Right lobe of liver (tissue), 6 donors: Measurements from ENCODE around the gene SLC28A1. TPM values are rescaled to one million over a fixed set of nuclear protein-coding genes. Genes with fewer than 3 reads are reported as not detected.

Experiments
- ATAC-seq, 4 donors: fragments of 200-7000 bp; cut with Tn5 transposase; one replicate each; pipeline ENCODE4 v1.9.1; 2020; ENCODE audit warnings: mild to moderate bottlenecking in 4 of 4, moderate library complexity in 4 of 4
- DNase-seq, 3 donors: peaks; one replicate each; pipeline ENCODE4 v3.0.0-alpha.2; 2020
- H3K27ac ChIP-seq, 3 donors: fragments of 200-600 bp; one replicate each; pipeline ENCODE4 v1.8.0; 2022
- H3K27me3 ChIP-seq, 2 donors: fragments of 200-600 bp; one replicate each; pipeline ENCODE4 v1.8.0; 2022
- H3K36me3 ChIP-seq, 4 donors: fragments of 200-600 bp; sonication (generic) in 1 of 4; one replicate each; pipeline versions ENCODE4 v1.5.1 to v1.8.0; 2017 to 2022; ENCODE audit warnings: control low read depth in 1 of 4
- H3K4me1 ChIP-seq, 4 donors: fragments of 200-600 bp; sonication (generic) in 1 of 4; one replicate each; pipeline versions ENCODE4 v1.5.1 to v1.8.0; 2017 to 2022; ENCODE audit warnings: control low read depth in 1 of 4
- H3K4me3 ChIP-seq, 3 donors: fragments of 200-600 bp; one replicate each; pipeline ENCODE4 v1.8.0; 2022
- H3K9me3 ChIP-seq, 4 donors: fragments of 200-600 bp; sonication (generic) in 1 of 4; one replicate each; pipeline versions ENCODE4 v1.5.1 to v1.8.0; 2017 to 2022; ENCODE audit warnings: control low read depth in 1 of 4
- CTCF ChIP-seq, 4 donors: fragments of 200-600 bp in 3 of 4; fragments of 450-650 bp in 1 of 4; IDR thresholded peaks; one replicate each; pipeline versions ENCODE4 v1.5.1 to v1.8.0; 2016 to 2022; ENCODE audit warnings: antibody characterized with exemption in 4 of 4, mild to moderate bottlenecking in 2 of 4
- POLR2A ChIP-seq: fragments of 450-650 bp; IDR thresholded peaks from one replicate; pipeline ENCODE4 v1.6.1; 2017; ENCODE audit warnings: antibody characterized with exemption, mild to moderate bottlenecking
- WGBS: methylation state at CpG from one replicate; pipeline ENCODE4 v1.1.6; 2018; ENCODE audit warnings: low coverage, low lambda C conversion rate; ENCODE audit not compliant: insufficient coverage; ENCODE audit errors: missing lambda C conversion rate; 5-methylcytosine and 5-hydroxymethylcytosine counted together
- intact Hi-C, 2 donors: fragments of 100-400 bp; cut with DNase I; formaldehyde crosslinking; loops; one replicate each; pipeline versions ENCODE4 v1.11.2 to v1.14.1; 2022
- total RNA-seq, 6 experiments: library from RNA; depleted of rRNA in 2 of 6; stranded (reverse); fragments of >200 nt in 2 of 6; fragmentation: NEBNext Ultra II Directional in 3 of 6; extraction: Animal tissue kit (Norgen Biotek cat#: 25700) in 3 of 6; gene quantifications; one replicate each; pipeline versions ENCODE4 v1.1.0 to v1.2.4, GENCODE V29; 2016 to 2023
- donor health status: DM: no; HTN: yes; CAD: no.
- donor health status: DM: no; HTN: no; CAD: no.
- donor health status: DM: no; HTN: no; CAD: no.
- donor health status: DM: no; HTN: yes; CAD: no.
- donor health status: DM: no; HTN: yes; CAD: no.

Gene SLC28A1
- total RNA-seq, 6 experiments from 2014 or later, result 33.2 to 75.4 (median 49.9) TPM

DNA sequence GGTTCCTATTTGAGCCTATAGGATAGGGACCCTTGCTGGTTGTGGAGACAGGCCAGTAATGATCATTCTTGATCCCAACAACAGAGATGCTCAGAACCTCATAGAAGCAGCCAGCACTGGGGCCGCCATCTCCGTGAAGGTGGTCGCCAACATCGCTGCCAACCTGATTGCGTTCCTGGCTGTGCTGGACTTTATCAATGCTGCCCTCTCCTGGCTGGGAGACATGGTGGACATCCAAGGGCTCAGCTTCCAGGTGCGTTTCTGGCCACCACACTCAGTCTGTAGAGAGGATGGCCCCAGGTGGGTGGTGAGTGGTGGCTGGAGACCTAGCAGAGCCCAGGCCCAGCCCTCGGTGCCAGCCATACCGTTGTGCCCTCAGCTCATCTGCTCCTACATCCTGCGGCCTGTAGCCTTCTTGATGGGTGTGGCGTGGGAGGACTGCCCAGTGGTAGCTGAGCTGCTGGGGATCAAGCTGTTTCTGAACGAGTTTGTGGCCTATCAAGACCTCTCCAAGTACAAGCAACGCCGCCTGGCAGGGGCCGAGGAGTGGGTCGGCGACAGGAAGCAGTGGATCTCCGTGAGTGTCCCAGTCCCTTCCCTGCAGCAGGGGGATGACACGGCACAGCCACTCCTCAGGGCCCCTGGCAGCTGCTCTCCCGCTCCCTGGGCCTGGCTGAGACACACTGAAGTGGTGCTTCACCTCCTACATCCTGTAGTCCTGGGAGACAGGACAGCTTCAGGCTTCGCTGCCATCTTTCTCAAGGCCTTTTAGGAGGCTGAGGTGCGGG lies 50.7 kb downstream of the SLC28A1 start:
- 75% methylated on average over 5 of the region's 21 CpGs for WGBS
- no peaks in the 10 kb centered on the region for H3K4me1 ChIP-seq
- ATAC-seq (peak; percentile 17 to 52 (median 36)), DNase-seq (no peak)
- no peak overlapping the region for H3K4me3 ChIP-seq
- no peaks in the 10 kb centered on the region for H3K9me3 ChIP-seq
- intact Hi-C loops, result loop anchor here in 1 of 2 donors (10.0 kb wide), 1 partner anchor 340 kb away; no protein-coding TSS in a partner anchor
- TF ChIP-seq POLR2A (no peak), CTCF (IDR thresholded peaks at IDR 0.05) (peak in 3 of 4 donors; percentile 11 to 20 (median 17))
- H3K27ac ChIP-seq, result no peak overlapping the region
- no peaks in the 10 kb centered on the region for H3K27me3 ChIP-seq
- H3K36me3 ChIP-seq, result peaks cover 0 to 12% (median 1%) of the 10 kb centered on the region in 4 donors

GRCh38 chr15:84937144-84937543 lies 52.7 kb downstream of the SLC28A1 start:
- no peak for DNase-seq
- WGBS, result 64% methylated on average over 5 of the region's 5 CpGs
- H3K36me3 ChIP-seq, result peaks cover 0 to 6% (median 0%) of the 10 kb centered on the region in 4 donors
- no peaks in the 10 kb centered on the region for H3K9me3 ChIP-seq
- TF ChIP-seq POLR2A, result no peak
- no peak for TF ChIP-seq CTCF (IDR thresholded peaks at IDR 0.05)
- no peak overlapping the region for H3K27ac ChIP-seq
- no peaks in the 10 kb centered on the region for H3K4me1 ChIP-seq
- intact Hi-C loops, result loop anchor here in 1 of 2 donors (10.0 kb wide), 1 partner anchor 342 kb away; no protein-coding TSS in a partner anchor
- no peak overlapping the region for H3K4me3 ChIP-seq
- no peaks in the 10 kb centered on the region for H3K27me3 ChIP-seq
- ATAC-seq, result no peak

GRCh38 chr15:84938726-84939125 lies 54.3 kb downstream of the SLC28A1 start:
- Histone ChIP-seq H3K36me3 (no peaks in the 10 kb centered on the region), H3K9me3 (no peaks in the 10 kb centered on the region), H3K4me1 (no peaks in the 10 kb centered on the region), H3K27ac (no peak overlapping the region), H3K4me3 (no peak overlapping the region), H3K27me3 (no peaks in the 10 kb centered on the region)
- TF ChIP-seq CTCF (IDR thresholded peaks at IDR 0.05) (no peak), POLR2A (no peak)
- whole genome bisulfite sequencing, result 88% methylated on average over 1 of the region's 1 CpG
- intact Hi-C loops, result loop anchor here in 1 of 2 donors (10.0 kb wide), 1 partner anchor 344 kb away; no protein-coding TSS in a partner anchor
- DNase-seq, result no peak
- ATAC-seq, result no peak

GRCh38 chr15:84940399-84940798 lies 55.9 kb downstream of the SLC28A1 start:
- Histone ChIP-seq H3K27ac (no peak overlapping the region), H3K4me1 (no peaks in the 10 kb centered on the region), H3K27me3 (no peaks in the 10 kb centered on the region), H3K9me3 (no peaks in the 10 kb centered on the region), H3K4me3 (no peak overlapping the region), H3K36me3 (peaks cover 0 to 4% (median 0%) of the 10 kb centered on the region in 4 donors)
- DNase-seq, result no peak
- TF ChIP-seq CTCF (IDR thresholded peaks at IDR 0.05) (no peak), POLR2A (no peak)
- intact Hi-C loops, result no loop called here
- ATAC-seq, result no peak
- WGBS, result 71% methylated on average over 3 of the region's 3 CpGs
